Measurements from ENCODE around the gene KCNA2.

DNA sequence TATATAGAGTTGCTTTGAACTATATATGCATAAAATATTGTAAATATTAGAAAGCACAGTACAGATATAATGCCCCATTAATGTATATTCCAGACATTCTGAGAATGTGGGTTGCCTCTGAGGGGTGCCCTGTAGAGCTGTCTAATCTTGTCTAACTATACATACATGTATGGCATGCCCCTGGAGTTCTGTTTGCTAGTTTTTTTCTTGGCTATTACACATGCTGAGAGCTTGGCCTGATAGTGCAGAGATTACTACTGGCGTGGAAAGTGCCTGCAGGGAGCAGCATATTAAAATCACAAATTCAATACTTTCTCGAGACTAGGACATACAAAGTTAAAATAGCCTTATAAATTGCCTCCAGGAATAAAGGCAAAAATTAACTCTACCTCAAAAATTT, 44.5 kb upstream of the KCNA2 start:
- TF ChIP-seq, protein P1, sequence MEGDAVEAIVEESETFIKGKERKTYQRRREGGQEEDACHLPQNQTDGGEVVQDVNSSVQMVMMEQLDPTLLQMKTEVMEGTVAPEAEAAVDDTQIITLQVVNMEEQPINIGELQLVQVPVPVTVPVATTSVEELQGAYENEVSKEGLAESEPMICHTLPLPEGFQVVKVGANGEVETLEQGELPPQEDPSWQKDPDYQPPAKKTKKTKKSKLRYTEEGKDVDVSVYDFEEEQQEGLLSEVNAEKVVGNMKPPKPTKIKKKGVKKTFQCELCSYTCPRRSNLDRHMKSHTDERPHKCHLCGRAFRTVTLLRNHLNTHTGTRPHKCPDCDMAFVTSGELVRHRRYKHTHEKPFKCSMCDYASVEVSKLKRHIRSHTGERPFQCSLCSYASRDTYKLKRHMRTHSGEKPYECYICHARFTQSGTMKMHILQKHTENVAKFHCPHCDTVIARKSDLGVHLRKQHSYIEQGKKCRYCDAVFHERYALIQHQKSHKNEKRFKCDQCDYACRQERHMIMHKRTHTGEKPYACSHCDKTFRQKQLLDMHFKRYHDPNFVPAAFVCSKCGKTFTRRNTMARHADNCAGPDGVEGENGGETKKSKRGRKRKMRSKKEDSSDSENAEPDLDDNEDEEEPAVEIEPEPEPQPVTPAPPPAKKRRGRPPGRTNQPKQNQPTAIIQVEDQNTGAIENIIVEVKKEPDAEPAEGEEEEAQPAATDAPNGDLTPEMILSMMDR (IDR thresholded peaks at IDR 0.05), result no peak
- no peak for TF ChIP-seq POLR2AphosphoS5 (IDR thresholded peaks at IDR 0.05; ENCODE audit: low read depth, low read length)
- TF ChIP-seq, protein P2, sequence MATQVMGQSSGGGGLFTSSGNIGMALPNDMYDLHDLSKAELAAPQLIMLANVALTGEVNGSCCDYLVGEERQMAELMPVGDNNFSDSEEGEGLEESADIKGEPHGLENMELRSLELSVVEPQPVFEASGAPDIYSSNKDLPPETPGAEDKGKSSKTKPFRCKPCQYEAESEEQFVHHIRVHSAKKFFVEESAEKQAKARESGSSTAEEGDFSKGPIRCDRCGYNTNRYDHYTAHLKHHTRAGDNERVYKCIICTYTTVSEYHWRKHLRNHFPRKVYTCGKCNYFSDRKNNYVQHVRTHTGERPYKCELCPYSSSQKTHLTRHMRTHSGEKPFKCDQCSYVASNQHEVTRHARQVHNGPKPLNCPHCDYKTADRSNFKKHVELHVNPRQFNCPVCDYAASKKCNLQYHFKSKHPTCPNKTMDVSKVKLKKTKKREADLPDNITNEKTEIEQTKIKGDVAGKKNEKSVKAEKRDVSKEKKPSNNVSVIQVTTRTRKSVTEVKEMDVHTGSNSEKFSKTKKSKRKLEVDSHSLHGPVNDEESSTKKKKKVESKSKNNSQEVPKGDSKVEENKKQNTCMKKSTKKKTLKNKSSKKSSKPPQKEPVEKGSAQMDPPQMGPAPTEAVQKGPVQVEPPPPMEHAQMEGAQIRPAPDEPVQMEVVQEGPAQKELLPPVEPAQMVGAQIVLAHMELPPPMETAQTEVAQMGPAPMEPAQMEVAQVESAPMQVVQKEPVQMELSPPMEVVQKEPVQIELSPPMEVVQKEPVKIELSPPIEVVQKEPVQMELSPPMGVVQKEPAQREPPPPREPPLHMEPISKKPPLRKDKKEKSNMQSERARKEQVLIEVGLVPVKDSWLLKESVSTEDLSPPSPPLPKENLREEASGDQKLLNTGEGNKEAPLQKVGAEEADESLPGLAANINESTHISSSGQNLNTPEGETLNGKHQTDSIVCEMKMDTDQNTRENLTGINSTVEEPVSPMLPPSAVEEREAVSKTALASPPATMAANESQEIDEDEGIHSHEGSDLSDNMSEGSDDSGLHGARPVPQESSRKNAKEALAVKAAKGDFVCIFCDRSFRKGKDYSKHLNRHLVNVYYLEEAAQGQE (IDR thresholded peaks at IDR 0.05; ENCODE audit: insufficient read depth in 1 of 2, low read depth in 2 of 2, low read length in 1 of 2), result no peak
- no peak for TF ChIP-seq SIN3A (IDR thresholded peaks at IDR 0.05; ENCODE audit: borderline replicate concordance, insufficient read depth, low read depth, low read length)

All from Panc1 (cell line).